NCI-H146 (cell line): Measurements from ENCODE around the gene TMPRSS15.

Experiments used
- DNase-seq: peaks from one replicate; lab custom pipeline; 2025; lab: John Stamatoyannopoulos, UW

The TMPRSS15 gene

GRCh38 chr21:18349468-18349867 lies 54.1 kb downstream of the TMPRSS15 start:
- no peak for DNase-seq

- DNase-seq, result no peak
These were observed 63.1 kb downstream of the TMPRSS15 start for GRCh38 chr21:18340387-18340942.

GRCh38 chr21:18335651-18336236 lies 67.8 kb downstream of the TMPRSS15 start:
- DNase-seq, result no peak

GRCh38 chr21:18334066-18334465 lies 69.5 kb downstream of the TMPRSS15 start:
- DNase-seq, result no peak

GRCh38 chr21:18318156-18318555 lies 85.4 kb downstream of the TMPRSS15 start:
- DNase-seq, result no peak

- DNase-seq, result no peak
These were observed 105.4 kb downstream of the TMPRSS15 start for GRCh38 chr21:18298228-18298627.

- DNase-seq, result no peak
These were observed 109.5 kb downstream of the TMPRSS15 start for GRCh38 chr21:18294100-18294499.

GRCh38 chr21:18289876-18290275 lies 113.7 kb downstream of the TMPRSS15 start:
- DNase-seq, result no peak

- no peak for DNase-seq
These were observed 118.2 kb downstream of the TMPRSS15 start for GRCh38 chr21:18285379-18285778.

GRCh38 chr21:18275781-18276180 lies 127.8 kb downstream of the TMPRSS15 start:
- DNase-seq, result no peak

- no peak for DNase-seq
These were observed 129.2 kb downstream of the TMPRSS15 start for GRCh38 chr21:18274370-18274769.

- DNase-seq, result no peak
These were observed 130.2 kb downstream of the TMPRSS15 start for GRCh38 chr21:18273400-18273799.

- no peak for DNase-seq
These were observed 133.7 kb downstream of the TMPRSS15 start for GRCh38 chr21:18269856-18270255.

- DNase-seq, result no peak
These were observed 134.7 kb downstream of the TMPRSS15 start for GRCh38 chr21:18268906-18269305.

GRCh38 chr21:18267496-18267895 lies 136.1 kb downstream of the TMPRSS15 start:
- no peak for DNase-seq

- DNase-seq, result no peak
These were observed 137.6 kb downstream of the TMPRSS15 start for GRCh38 chr21:18265944-18266343.

GRCh38 chr21:18253799-18254198 lies 149.8 kb downstream of the TMPRSS15 start:
- no peak for DNase-seq

- DNase-seq, result no peak
These were observed 150.4 kb downstream of the TMPRSS15 start for GRCh38 chr21:18253221-18253620.

GRCh38 chr21:18252680-18253079 lies 150.9 kb downstream of the TMPRSS15 start:
- DNase-seq, result no peak

- no peak for DNase-seq
These were observed 151.3 kb downstream of the TMPRSS15 start for GRCh38 chr21:18252256-18252655.

GRCh38 chr21:18251065-18251464 lies 152.5 kb downstream of the TMPRSS15 start:
- DNase-seq, result no peak

- DNase-seq, result no peak
These were observed 153.9 kb downstream of the TMPRSS15 start for GRCh38 chr21:18249672-18250071.

- no peak for DNase-seq
These were observed 155.4 kb downstream of the TMPRSS15 start for GRCh38 chr21:18248171-18248570.

- no peak for DNase-seq
These were observed 158.1 kb downstream of the TMPRSS15 start for GRCh38 chr21:18245464-18245967.
